Ovary (tissue), 9 donors: ENCODE results near the gene MGST2. TPM values are rescaled to one million over a fixed set of nuclear protein-coding genes. Genes with fewer than 3 reads are reported as not detected.

Source experiments
- DNase-seq, 5 donors: peaks; one replicate each; pipeline ENCODE4 v3.0.0-alpha.2; 2019 to 2020
- H3K27ac ChIP-seq, 2 donors: fragments of 200-600 bp; one replicate each; pipeline versions ENCODE4 v1.5.1 to v1.8.0; 2019 to 2022
- H3K27me3 ChIP-seq: fragments of 200-600 bp; one replicate; pipeline ENCODE4 v1.8.0; 2022
- H3K36me3 ChIP-seq: fragments of 200-600 bp; sonication (generic); one replicate; pipeline ENCODE4 v1.5.1; 2019
- H3K4me1 ChIP-seq: one replicate; pipeline ENCODE4 v1.8.1; 2013; ENCODE audit warnings: mild to moderate bottlenecking, moderate library complexity; ENCODE audit not compliant: insufficient read depth
- H3K4me3 ChIP-seq: fragments of 200-600 bp; sonication (generic); one replicate; pipeline ENCODE4 v1.5.1; 2017
- H3K9me3 ChIP-seq, 2 donors: fragments of 200-600 bp in 1 of 2; sonication (generic) in 1 of 2; one replicate each; pipeline versions ENCODE4 v1.5.1 to v1.8.1; 2013 to 2019; ENCODE audit warnings: mild to moderate bottlenecking in 1 of 2, moderate library complexity in 1 of 2
- CTCF ChIP-seq, 3 donors: fragments of 450-650 bp in 2 of 3; fragments of 200-600 bp in 1 of 3; IDR thresholded peaks; one replicate each; pipeline versions ENCODE4 v1.5.1 to v1.8.0; 2016 to 2022; ENCODE audit warnings: antibody characterized with exemption in 3 of 3, mild to moderate bottlenecking in 1 of 3
- EP300 ChIP-seq: sonication (generic); formaldehyde crosslinking; IDR thresholded peaks from one replicate; pipeline ENCODE4 v1.6.1; 2017; ENCODE audit warnings: antibody characterized with exemption
- POLR2A ChIP-seq: fragments of 450-650 bp; IDR thresholded peaks from one replicate; pipeline ENCODE4 v1.6.1; 2017; ENCODE audit warnings: antibody characterized with exemption, mild to moderate bottlenecking, moderate library complexity
- WGBS, 3 donors: extraction: QIAGEN DNeasy Blood & Tissue Kit in 1 of 3; methylation state at CpG; one replicate each; pipeline versions ENCODE4 v1.1.5 to v1.1.7; 2013 to 2017; 5-methylcytosine and 5-hydroxymethylcytosine counted together
- intact Hi-C, 4 donors: fragments of 100-400 bp; cut with DNase I; formaldehyde crosslinking; loops; one replicate each; pipeline versions ENCODE4 v1.11.0 to v1.15.1; 2022 to 2023
- polyA plus RNA-seq, 2 donors: library from polyadenylated mRNA; stranded (reverse); fragments of 200-250 nt in 1 of 2; fragments of 350-450 nt in 1 of 2; fragmentation: Illumina TruSeq in 1 of 2; extraction: RNeasy Lipid Tissue Mini Kit (QIAGEN cat#74804) in 1 of 2; gene quantifications; one replicate each; pipeline ENCODE4 v1.2.3, GENCODE V29; 2013 to 2014
- total RNA-seq, 7 donors: library from RNA; depleted of rRNA in 2 of 7; stranded (reverse); fragments of >200 nt in 2 of 7; fragmentation: NEBNext Ultra II Directional in 3 of 7; extraction: Animal tissue kit (Norgen Biotek cat#: 25700) in 3 of 7; gene quantifications; one replicate each; pipeline versions ENCODE4 v1.1.0 to v1.2.4, GENCODE V29; 2016 to 2023
- donor health status: DM: no; HTN: no; CAD: no; lungs with moderate emphysema.
- donor health status: DM: no; HTN: no; CAD: no.
- donor health status: Bipolar disorder and iron deficiency.
- donor health status: DM: yes; HTN: yes; CAD: no.
- donor health status: DM: no; HTN: no; CAD: no.
- donor health status: DM: yes; HTN: yes; CAD: no.

Gene MGST2
- total and polyA plus RNA-seq, 9 donors, result 14.5 to 76.5 (median 28.3) TPM

- 76 to 80% (median 77%) methylated on average over 5 of the region's 5 CpGs for WGBS, 3 donors
These were observed 70.6 kb downstream of the MGST2 start for GRCh38 chr4:139736274-139736660.

GRCh38 chr4:139736661-139737060, 71.0 kb downstream of the MGST2 start:
- peak overlapping the region in 1 of 2 donors; percentile 83 for H3K27ac ChIP-seq
- 92 to 98% (median 96%) methylated on average over 2 of the region's 2 CpGs for WGBS, 3 donors
- DNase-seq, result no peak
- no peak for TF ChIP-seq CTCF (IDR thresholded peaks at IDR 0.05)
- no peak for TF ChIP-seq POLR2A
- TF ChIP-seq EP300, result no peak
- H3K36me3 ChIP-seq, result no peaks in the 10 kb centered on the region
- H3K4me1 ChIP-seq, result peaks cover 17% of the 10 kb centered on the region
- intact Hi-C loops, result loop anchor here (5.0 to 10.0 kb wide), 6 partner anchors 168 to 638 kb away; partner anchors contain the start of gene SCOC (in 1 of the 4)
- H3K4me3 ChIP-seq, result no peak overlapping the region
- no peaks in the 10 kb centered on the region for H3K9me3 ChIP-seq
- no peaks in the 10 kb centered on the region for H3K27me3 ChIP-seq

More at GRCh38 chr4:139736274-139736660, 70.6 kb downstream of the MGST2 start:
- H3K27me3 ChIP-seq, result no peaks in the 10 kb centered on the region
- no peak overlapping the region for H3K4me3 ChIP-seq
- no peak for DNase-seq
- no peaks in the 10 kb centered on the region for H3K36me3 ChIP-seq
- intact Hi-C loops, result loop anchor here (5.0 to 10.0 kb wide), 6 partner anchors 169 to 639 kb away; partner anchors contain the start of gene SCOC (in 1 of the 4)
- peak overlapping the region in 1 of 2 donors; percentile 83 for H3K27ac ChIP-seq
- H3K9me3 ChIP-seq, result no peaks in the 10 kb centered on the region
- peaks cover 17% of the 10 kb centered on the region for H3K4me1 ChIP-seq
- TF ChIP-seq POLR2A, result no peak
- TF ChIP-seq EP300, result no peak
- TF ChIP-seq CTCF (IDR thresholded peaks at IDR 0.05), result no peak

- TF ChIP-seq CTCF (IDR thresholded peaks at IDR 0.05) (no peak), EP300 (no peak), POLR2A (no peak)
- H3K4me3 ChIP-seq, result no peak overlapping the region
- no peaks in the 10 kb centered on the region for H3K36me3 ChIP-seq
- no peaks in the 10 kb centered on the region for H3K9me3 ChIP-seq
- peak overlapping the region in 1 of 2 donors; percentile 37 for H3K27ac ChIP-seq
- no peak for DNase-seq
- H3K4me1 ChIP-seq, result peaks cover 12% of the 10 kb centered on the region
- H3K27me3 ChIP-seq, result no peaks in the 10 kb centered on the region
- intact Hi-C loops, result loop anchor here (5.0 to 10.0 kb wide), 6 partner anchors 166 to 636 kb away; partner anchors contain the start of gene SCOC (in 1 of the 4)
- 72 to 88% (median 82%) methylated on average over 2 of the region's 2 CpGs for WGBS, 3 donors
These were observed 73.4 kb downstream of the MGST2 start for GRCh38 chr4:139738846-139739613.

GRCh38 chr4:139740121-139740520, 74.5 kb downstream of the MGST2 start:
- no peaks in the 10 kb centered on the region for H3K27me3 ChIP-seq
- H3K4me1 ChIP-seq, result peaks cover 12% of the 10 kb centered on the region
- H3K9me3 ChIP-seq, result no peaks in the 10 kb centered on the region
- no peak overlapping the region for H3K4me3 ChIP-seq
- intact Hi-C loops, result loop anchor here in 1 of 4 donors (5.0 kb wide), 1 partner anchor 782 kb away; the partner anchor contains the start of gene ELMOD2
- peak overlapping the region; percentile 23 to 85 for H3K27ac ChIP-seq
- DNase-seq, result peak in 4 of 5 donors; percentile 40 to 65 (median 46)
- no peaks in the 10 kb centered on the region for H3K36me3 ChIP-seq
- TF ChIP-seq CTCF (IDR thresholded peaks at IDR 0.05) (no peak), EP300 (no peak), POLR2A (no peak)
- 43 to 65% (median 50%) methylated on average over 5 of the region's 5 CpGs for WGBS, 3 donors
